B cell (primary cell): ENCODE results near the gene CAMSAP2. TPM values are rescaled to one million over a fixed set of nuclear protein-coding genes. Genes with fewer than 3 reads are reported as not detected.

ENCODE experiments used
- ATAC-seq: fragments of 200-7000 bp; cut with Tn5 transposase; one replicate; pipeline ENCODE4 v1.10.0; 2021; ENCODE audit warnings: low read depth, mild to moderate bottlenecking, moderate number of reproducible peaks, moderate library complexity
- CTCF ChIA-PET: fragments of 350-600 bp; sonication (Branson Sonifier 250); formaldehyde crosslinking; loops from one replicate; lab custom pipeline; 2021; ENCODE audit warnings: antibody characterized with exemption, inconsistent platforms; lab: Charles Lee
- POLR2A ChIA-PET: fragments of 350-600 bp; sonication (Branson Sonifier 250); formaldehyde crosslinking; loops from one replicate; lab custom pipeline; 2021; ENCODE audit warnings: antibody characterized with exemption; lab: Charles Lee
- DNase-seq: peaks from one replicate; pipeline ENCODE4 v3.0.0; 2013
- H2AFZ ChIP-seq: 2 replicates; pipeline ENCODE4 v1.6.1; 2012; ENCODE audit warnings: mild to moderate bottlenecking, low read depth, low read length; ENCODE audit not compliant: insufficient read depth, poor library complexity, severe bottlenecking
- H3K27ac ChIP-seq, 2 donors: 1 replicate in 1 of 2; 2 replicates in 1 of 2; pipeline ENCODE4 v1.5.1; 2012 to 2013; ENCODE audit warnings: low read length in 2 of 2, mild to moderate bottlenecking in 2 of 2, moderate library complexity in 1 of 2
- H3K27me3 ChIP-seq, 4 experiments: fragments of 200-600 bp in 1 of 4; sonication (generic) in 1 of 4; replicated peaks in 1 of 4; 1 replicate in 2 of 4; 2 replicates in 2 of 4; pipeline versions ENCODE4 v1.6.1 to v1.7.0; 2013 to 2016; ENCODE audit warnings: low read length in 3 of 4, mild to moderate bottlenecking in 2 of 4, mixed read lengths in 1 of 4, moderate library complexity in 1 of 4; ENCODE audit not compliant: insufficient read depth in 4 of 4, control insufficient read depth in 3 of 4; ENCODE audit errors: control extremely low read depth in 1 of 4
- H3K36me3 ChIP-seq, 2 experiments: replicated peaks in 1 of 2; 1 replicate in 1 of 2; 2 replicates in 1 of 2; pipeline versions ENCODE4 v1.6.1 to v1.7.1; 2013; ENCODE audit warnings: low read length in 1 of 2; ENCODE audit not compliant: insufficient read depth in 2 of 2, control insufficient read depth in 1 of 2; ENCODE audit errors: control extremely low read depth in 1 of 2, extremely low read depth in 1 of 2
- H3K4me1 ChIP-seq, 2 donors: fragments of 200-600 bp in 1 of 2; sonication (generic) in 1 of 2; 1 replicate in 1 of 2; 2 replicates in 1 of 2; pipeline versions ENCODE4 v1.5.1 to v1.6.1; 2013 to 2017; ENCODE audit warnings: low read length in 2 of 2; ENCODE audit not compliant: control insufficient read depth in 2 of 2, insufficient read depth in 2 of 2
- H3K4me2 ChIP-seq: replicated peaks from 2 replicates; pipeline ENCODE3; 2012; ENCODE audit warnings: mild to moderate bottlenecking, low read depth, low read length; ENCODE audit not compliant: poor library complexity, severe bottlenecking
- H3K4me3 ChIP-seq, 5 experiments: fragments of 200-600 bp in 1 of 5; sonication (generic) in 1 of 5; 1 replicate in 3 of 5; 2 replicates in 2 of 5; pipeline versions ENCODE4 v1.5.1 to v1.7.0; 2011 to 2016; ENCODE audit warnings: low read length in 4 of 5, mild to moderate bottlenecking in 4 of 5, low read depth in 2 of 5, control low read depth in 1 of 5, moderate library complexity in 1 of 5; ENCODE audit not compliant: insufficient read depth in 1 of 5; ENCODE audit errors: control extremely low read depth in 1 of 5, extremely low read depth in 1 of 5
- H3K79me2 ChIP-seq: fragments of 200-600 bp; sonication (generic); one replicate; pipeline ENCODE4 v1.6.0; 2016; ENCODE audit warnings: low read length; ENCODE audit not compliant: control insufficient read depth, insufficient read depth
- H3K9ac ChIP-seq: fragments of 200-600 bp; sonication (generic); 2 replicates; pipeline ENCODE4 v1.6.1; 2017; ENCODE audit warnings: mild to moderate bottlenecking, low read length, moderate library complexity
- H3K9me3 ChIP-seq, 3 donors: one replicate each; pipeline versions ENCODE4 v1.6.1 to v1.7.1; 2013; ENCODE audit warnings: low read length in 2 of 3; ENCODE audit not compliant: control insufficient read depth in 2 of 3, insufficient read depth in 1 of 3; ENCODE audit errors: control extremely low read depth in 1 of 3
- H4K20me1 ChIP-seq: 2 replicates; pipeline ENCODE4 v1.6.0; 2012; ENCODE audit warnings: mild to moderate bottlenecking, low read length; ENCODE audit not compliant: insufficient read depth, control insufficient read depth, poor library complexity, severe bottlenecking
- H3K27ac Mint-ChIP-seq: one replicate; pipeline ENCODE4 v1.8.0; 2021; ENCODE audit warnings: mixed read lengths
- H3K27me3 Mint-ChIP-seq: one replicate; pipeline ENCODE4 v1.8.0; 2021; ENCODE audit warnings: mixed read lengths
- H3K4me1 Mint-ChIP-seq: one replicate; pipeline ENCODE4 v1.8.0; 2021; ENCODE audit warnings: mixed read lengths
- H3K4me3 Mint-ChIP-seq: one replicate; pipeline ENCODE4 v1.8.0; 2021; ENCODE audit warnings: mixed read lengths
- H3K9me3 Mint-ChIP-seq: one replicate; pipeline ENCODE4 v1.8.0; 2022; ENCODE audit warnings: mixed read lengths; ENCODE audit not compliant: insufficient read depth
- EZH2 ChIP-seq: IDR thresholded peaks from 2 replicates; pipeline ENCODE4 v1.6.1; 2012; ENCODE audit warnings: borderline replicate concordance, low read depth, mild to moderate bottlenecking, moderate library complexity, low read length; ENCODE audit not compliant: insufficient read depth, poor library complexity, severe bottlenecking
- WGBS: methylation state at CpG from one replicate; pipeline ENCODE4 v1.1.5; 2013; ENCODE audit warnings: missing lambda C conversion rate; ENCODE audit not compliant: insufficient coverage; 5-methylcytosine and 5-hydroxymethylcytosine counted together
- intact Hi-C: fragments of 100-400 bp; cut with micrococcal nuclease; formaldehyde crosslinking; loops from one replicate; pipeline ENCODE4 v1.10.0; 2022
- polyA plus RNA-seq: library from polyadenylated mRNA; depleted of rRNA; stranded (reverse); fragments of >200 nt; gene quantifications from 2 replicates; pipeline ENCODE4 v1.2.3, GENCODE V29; 2012
- total RNA-seq, 2 donors: library from RNA; stranded (reverse); fragments of 120-200 nt in 1 of 2; gene quantifications; 1 replicate in 1 of 2; 2 replicates in 1 of 2; pipeline versions ENCODE4 v1.2.3 to v1.2.4, GENCODE V29; 2013 to 2022
- TF ChIP-seq, protein P1 (sequence below): fragments of 200-600 bp; IDR thresholded peaks from one replicate; pipeline ENCODE4 v1.8.0; 2022; ENCODE audit warnings: antibody characterized with exemption, mild to moderate bottlenecking

CAMSAP2 gene
- total and polyA plus RNA-seq, 2 donors (not counting 1 experiment from before 2014, with no cell fraction given): 0.10 to 2.1 TPM

GRCh38 chr1:200899954-200900867 is 161.5 kb downstream of the CAMSAP2 start:
- no peak for TF ChIP-seq EZH2
- TF ChIP-seq, protein P1, sequence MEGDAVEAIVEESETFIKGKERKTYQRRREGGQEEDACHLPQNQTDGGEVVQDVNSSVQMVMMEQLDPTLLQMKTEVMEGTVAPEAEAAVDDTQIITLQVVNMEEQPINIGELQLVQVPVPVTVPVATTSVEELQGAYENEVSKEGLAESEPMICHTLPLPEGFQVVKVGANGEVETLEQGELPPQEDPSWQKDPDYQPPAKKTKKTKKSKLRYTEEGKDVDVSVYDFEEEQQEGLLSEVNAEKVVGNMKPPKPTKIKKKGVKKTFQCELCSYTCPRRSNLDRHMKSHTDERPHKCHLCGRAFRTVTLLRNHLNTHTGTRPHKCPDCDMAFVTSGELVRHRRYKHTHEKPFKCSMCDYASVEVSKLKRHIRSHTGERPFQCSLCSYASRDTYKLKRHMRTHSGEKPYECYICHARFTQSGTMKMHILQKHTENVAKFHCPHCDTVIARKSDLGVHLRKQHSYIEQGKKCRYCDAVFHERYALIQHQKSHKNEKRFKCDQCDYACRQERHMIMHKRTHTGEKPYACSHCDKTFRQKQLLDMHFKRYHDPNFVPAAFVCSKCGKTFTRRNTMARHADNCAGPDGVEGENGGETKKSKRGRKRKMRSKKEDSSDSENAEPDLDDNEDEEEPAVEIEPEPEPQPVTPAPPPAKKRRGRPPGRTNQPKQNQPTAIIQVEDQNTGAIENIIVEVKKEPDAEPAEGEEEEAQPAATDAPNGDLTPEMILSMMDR: no peak
- no peak for DNase-seq
- no peak overlapping the region for H2AFZ ChIP-seq
- 97% methylated on average over 14 of the region's 16 CpGs for WGBS
- H3K9me3 Mint-ChIP-seq: no peaks in the 10 kb centered on the region
- H3K27ac Mint-ChIP-seq: no peak overlapping the region
- H3K79me2 ChIP-seq: no peaks in the 10 kb centered on the region
- H4K20me1 ChIP-seq: no peaks in the 10 kb centered on the region
- intact Hi-C loops: no loop called here
- H3K9me3 ChIP-seq: no peaks in the 10 kb centered on the region
- H3K4me3 ChIP-seq: no peak overlapping the region
- H3K4me3 Mint-ChIP-seq: no peak overlapping the region
- ATAC-seq: no peak
- H3K27me3 ChIP-seq: no peaks in the 10 kb centered on the region
- no peak overlapping the region for H3K27ac ChIP-seq
- no peaks in the 10 kb centered on the region for H3K27me3 Mint-ChIP-seq
- no peak overlapping the region for H3K4me2 ChIP-seq
- no peaks in the 10 kb centered on the region for H3K36me3 ChIP-seq
- peaks cover 5 to 19% of the 10 kb centered on the region in 2 donors for H3K4me1 ChIP-seq
- ChIA-PET POLR2A (no interaction called here), CTCF (no interaction called here)
- H3K4me1 Mint-ChIP-seq: peaks cover 23% of the 10 kb centered on the region
- H3K9ac ChIP-seq: no peak overlapping the region

- TF ChIP-seq EZH2: no peak
- TF ChIP-seq, protein P1: no peak
- no peaks in the 10 kb centered on the region for H3K27me3 Mint-ChIP-seq
- no peak overlapping the region for H3K27ac Mint-ChIP-seq
- POLR2A ChIA-PET: no interaction called here
- H3K9me3 Mint-ChIP-seq: no peaks in the 10 kb centered on the region
- CTCF ChIA-PET: no interaction called here
- no peak overlapping the region for H3K4me2 ChIP-seq
- H3K4me3 ChIP-seq: no peak overlapping the region
- no peak overlapping the region for H3K9ac ChIP-seq
- peaks cover under 1 to 12% of the 10 kb centered on the region in 2 donors for H3K4me1 ChIP-seq
- H3K36me3 ChIP-seq: no peaks in the 10 kb centered on the region
- H4K20me1 ChIP-seq: no peaks in the 10 kb centered on the region
- ATAC-seq (no peak), DNase-seq (no peak)
- H3K79me2 ChIP-seq: no peaks in the 10 kb centered on the region
- H3K4me1 Mint-ChIP-seq: peaks cover 17% of the 10 kb centered on the region
- H2AFZ ChIP-seq: no peak overlapping the region
- no peaks in the 10 kb centered on the region for H3K27me3 ChIP-seq
- H3K27ac ChIP-seq: no peak overlapping the region
- H3K4me3 Mint-ChIP-seq: no peak overlapping the region
- intact Hi-C loops: no loop called here
- no peaks in the 10 kb centered on the region for H3K9me3 ChIP-seq
- WGBS: 93% methylated on average over 16 of the region's 17 CpGs
These were observed 162.2 kb downstream of the CAMSAP2 start for GRCh38 chr1:200900877-200901276.
